Ureter (tissue), 1 donor: ENCODE results near the gene HSPE1. TPM values are rescaled to one million over a fixed set of nuclear protein-coding genes. Genes with fewer than 3 reads are reported as not detected.
A peak's percentile ranks its signal among the peaks of the same experiment; 100 is the strongest.
"Not testable (repeated sequence)": the region's sequence is repeated elsewhere in the genome, so short reads cannot be mapped to it uniquely, and the experiment has no call there.

ENCODE experiments used
- DNase-seq: peaks from one replicate; pipeline ENCODE4 v3.0.0-alpha.2; 2020; ENCODE audit warnings: low spot score
- total RNA-seq: library from RNA; stranded (reverse); gene quantifications from one replicate; pipeline ENCODE4 v1.2.4, GENCODE V29; 2023
- donor health status: DM: yes; HTN: yes; CAD: no.

HSPE1 gene
- 101 TPM for total RNA-seq

- DNase-seq = peak; percentile 99
Measured at GRCh38 chr2:197499594-197500502, at the start of gene HSPE1, which contains the start of gene HSPD1. TSS of gene HSPE1 (plus strand) at chr2:197500379. CDS start at chr2:197500437, 58 bp downstream. TSS of gene HSPD1 (minus strand) at chr2:197499840. CDS start at chr2:197498848, 992 bp downstream.

GRCh38 chr2:197450465-197450864, 49.7 kb upstream of the HSPE1 start:
- DNase-seq = no peak

- DNase-seq = not testable (repeated sequence)
Measured at GRCh38 chr2:197450935-197451358, 49.2 kb upstream of the HSPE1 start.

- no peak for DNase-seq
Measured at GRCh38 chr2:197452754-197453122, 47.4 kb upstream of the HSPE1 start.

GRCh38 chr2:197453123-197453913, 46.9 kb upstream of the HSPE1 start, which contains the start of gene COQ10B:
TSS of gene COQ10B (plus strand) at chr2:197453552. CDS start at chr2:197453561, 9 bp downstream.
- DNase-seq = peak; percentile 100

GRCh38 chr2:197453914-197454398, 46.2 kb upstream of the HSPE1 start:
- no peak for DNase-seq

GRCh38 chr2:197454923-197455322, 45.3 kb upstream of the HSPE1 start:
- no peak for DNase-seq

- no peak for DNase-seq
Measured at GRCh38 chr2:197455428-197455827, 44.8 kb upstream of the HSPE1 start.

GRCh38 chr2:197460649-197461048, 39.5 kb upstream of the HSPE1 start:
- DNase-seq = no peak

GRCh38 chr2:197461057-197461456, 39.1 kb upstream of the HSPE1 start:
- DNase-seq = no peak

- DNase-seq = no peak
Measured at GRCh38 chr2:197464175-197464574, 36.0 kb upstream of the HSPE1 start.

GRCh38 chr2:197472166-197472565, 28.0 kb upstream of the HSPE1 start:
- DNase-seq = no peak

GRCh38 chr2:197477797-197478196, 22.4 kb upstream of the HSPE1 start:
- DNase-seq = no peak

- no peak for DNase-seq
Measured at GRCh38 chr2:197480165-197481036, 19.8 kb upstream of the HSPE1 start.

GRCh38 chr2:197484248-197484647, 15.9 kb upstream of the HSPE1 start:
- not testable (repeated sequence) for DNase-seq

- DNase-seq = no peak
Measured at GRCh38 chr2:197486175-197486574, 14.0 kb upstream of the HSPE1 start.

- DNase-seq = no peak
Measured at GRCh38 chr2:197487385-197487784, 12.8 kb upstream of the HSPE1 start.

- DNase-seq = no peak
Measured at GRCh38 chr2:197495433-197496134, 4.6 kb upstream of the HSPE1 start.

GRCh38 chr2:197496695-197497094, 3.5 kb upstream of the HSPE1 start:
- DNase-seq = no peak

GRCh38 chr2:197497326-197497725, 2.9 kb upstream of the HSPE1 start:
- DNase-seq = no peak
